PC-9 (cell line): ENCODE results near the gene LSM14A.

Experiments used
- CTCF ChIP-seq: fragments of 200-600 bp; sonication (generic); conservative IDR thresholded peaks from 2 replicates; pipeline ENCODE4 v1.6.1; 2017; ENCODE audit warnings: mixed run types, antibody characterized with exemption, mild to moderate bottlenecking, moderate library complexity
- EZH2 ChIP-seq: fragments of 200-600 bp; sonication (generic); IDR thresholded peaks from 2 replicates; pipeline ENCODE4 v1.8.0; 2017; ENCODE audit warnings: antibody characterized with exemption, low read depth

- TF ChIP-seq CTCF (no peak), EZH2 (no peak)
Observed at GRCh38 chr19:34178274-34178610, 5.9 kb downstream of the LSM14A start.
